IPS-11a (cell line): ENCODE data around the gene YIPF2.
"Not testable (repeated sequence)": the region's sequence is repeated elsewhere in the genome, so short reads cannot be mapped to it uniquely, and the experiment has no call there.

Source experiments
- H3K4me3 ChIP-seq: one replicate; pipeline ENCODE4 v1.5.1; 2013; ENCODE audit warnings: low read depth, low read length, control low read depth

The YIPF2 gene

GRCh38 chr19:10941649-10942048, 13.2 kb upstream of the YIPF2 start:
- not testable (repeated sequence) for H3K4me3 ChIP-seq

DNA sequence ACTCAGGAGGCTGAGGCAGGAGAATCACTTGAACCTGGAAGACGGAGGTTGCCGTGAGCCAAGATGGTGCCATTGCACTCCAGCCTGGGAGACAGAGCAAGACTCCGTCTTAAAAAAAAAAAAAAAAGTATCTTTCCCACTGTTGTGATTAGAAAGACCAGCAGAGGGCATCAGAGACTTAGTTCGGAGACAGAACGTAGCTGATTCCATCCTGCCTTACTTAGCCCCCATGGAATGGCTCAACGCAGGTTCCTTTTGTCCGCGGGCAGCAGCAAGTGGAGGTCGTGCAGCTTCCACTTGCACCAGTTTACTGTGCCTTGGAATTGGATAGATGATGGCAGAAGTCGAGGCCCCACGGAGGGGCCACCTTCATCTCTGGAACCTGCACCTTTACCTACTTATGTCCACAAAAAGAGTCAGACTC, 8.2 kb upstream of the YIPF2 start:
- H3K4me3 ChIP-seq, result no peak overlapping the region

- H3K4me3 ChIP-seq, result no peak overlapping the region
Observed at GRCh38 chr19:10935371-10936059, 7.1 kb upstream of the YIPF2 start.

- peak overlapping the region; percentile 92 for H3K4me3 ChIP-seq
Observed at GRCh38 chr19:10929402-10929794, 959 bp upstream of the YIPF2 start.

GRCh38 chr19:10927730-10928562, 493 bp downstream of the YIPF2 start:
- peak overlapping the region; percentile 92 for H3K4me3 ChIP-seq

DNA sequence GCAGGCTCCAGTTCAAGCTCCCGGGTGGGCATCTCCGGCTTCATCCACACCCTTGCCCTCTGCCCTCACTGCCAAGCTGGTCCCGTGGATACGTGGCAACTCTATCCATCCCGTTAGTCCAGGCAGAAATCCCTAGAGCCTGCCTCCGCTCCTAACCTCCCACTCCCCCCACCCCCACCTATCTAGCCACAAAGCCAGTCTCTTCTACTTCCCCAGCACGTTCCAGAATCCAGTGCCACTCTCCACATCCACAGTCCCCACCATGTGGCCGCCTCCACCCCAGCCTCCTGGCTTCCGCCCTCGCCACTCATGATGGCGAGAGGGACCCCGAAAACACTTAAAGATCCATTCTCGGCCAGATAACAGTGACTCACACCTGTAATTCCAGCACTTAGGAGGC, 3.8 kb downstream of the YIPF2 start:
- H3K4me3 ChIP-seq, result no peak overlapping the region

- H3K4me3 ChIP-seq, result no peak overlapping the region
Observed at GRCh38 chr19:10923260-10924112, 5.0 kb downstream of the YIPF2 start.

GRCh38 chr19:10922638-10923014, 5.8 kb downstream of the YIPF2 start:
- H3K4me3 ChIP-seq, result no peak overlapping the region

DNA sequence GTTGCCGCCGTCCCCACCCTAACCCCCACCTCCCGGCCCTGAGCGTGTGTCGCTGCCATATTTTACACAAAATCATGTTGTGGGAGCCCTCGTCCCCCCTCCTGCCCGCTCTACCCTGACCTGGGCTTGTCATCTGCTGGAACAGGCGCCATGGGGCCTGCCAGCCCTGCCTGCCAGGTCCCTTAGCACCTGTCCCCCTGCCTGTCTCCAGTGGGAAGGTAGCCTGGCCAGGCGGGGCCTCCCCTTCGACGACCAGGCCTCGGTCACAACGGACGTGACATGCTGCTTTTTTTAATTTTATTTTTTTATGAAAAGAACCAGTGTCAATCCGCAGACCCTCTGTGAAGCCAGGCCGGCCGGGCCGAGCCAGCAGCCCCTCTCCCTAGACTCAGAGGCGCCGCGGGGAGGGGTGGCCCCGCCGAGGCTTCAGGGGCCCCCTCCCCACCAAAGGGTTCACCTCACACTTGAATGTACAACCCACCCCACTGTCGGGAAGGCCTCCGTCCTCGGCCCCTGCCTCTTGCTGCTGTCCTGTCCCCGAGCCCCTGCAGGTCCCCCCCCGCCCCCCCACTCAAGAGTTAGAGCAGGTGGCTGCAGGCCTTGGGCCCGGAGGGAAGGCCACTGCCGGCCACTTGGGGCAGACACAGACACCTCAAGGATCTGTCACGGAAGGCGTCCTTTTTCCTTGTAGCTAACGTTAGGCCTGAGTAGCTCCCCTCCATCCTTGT, 6.4 kb downstream of the YIPF2 start:
- no peak overlapping the region for H3K4me3 ChIP-seq

GRCh38 chr19:10921199-10921909, 7.1 kb downstream of the YIPF2 start:
- no peak overlapping the region for H3K4me3 ChIP-seq

DNA sequence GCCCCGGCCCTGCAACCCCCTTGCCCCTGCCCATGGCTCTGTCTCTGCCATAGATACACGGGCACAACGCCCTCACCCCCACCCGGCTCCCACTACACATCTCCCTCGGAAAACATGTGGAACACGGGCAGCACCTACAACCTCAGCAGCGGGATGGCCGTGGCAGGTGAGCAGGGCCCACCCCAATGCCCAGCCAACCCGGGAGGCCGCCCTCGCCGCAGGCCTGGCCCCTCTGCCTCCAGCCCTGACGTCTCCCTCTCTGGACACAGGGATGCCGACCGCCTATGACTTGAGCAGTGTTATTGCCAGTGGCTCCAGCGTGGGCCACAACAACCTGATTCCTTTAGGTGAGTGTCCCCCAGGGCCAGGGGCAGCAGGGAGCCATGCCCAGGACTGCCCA, 7.7 kb downstream of the YIPF2 start:
- H3K4me3 ChIP-seq, result no peak overlapping the region

GRCh38 chr19:10920288-10920655, 8.2 kb downstream of the YIPF2 start:
- H3K4me3 ChIP-seq, result no peak overlapping the region

DNA sequence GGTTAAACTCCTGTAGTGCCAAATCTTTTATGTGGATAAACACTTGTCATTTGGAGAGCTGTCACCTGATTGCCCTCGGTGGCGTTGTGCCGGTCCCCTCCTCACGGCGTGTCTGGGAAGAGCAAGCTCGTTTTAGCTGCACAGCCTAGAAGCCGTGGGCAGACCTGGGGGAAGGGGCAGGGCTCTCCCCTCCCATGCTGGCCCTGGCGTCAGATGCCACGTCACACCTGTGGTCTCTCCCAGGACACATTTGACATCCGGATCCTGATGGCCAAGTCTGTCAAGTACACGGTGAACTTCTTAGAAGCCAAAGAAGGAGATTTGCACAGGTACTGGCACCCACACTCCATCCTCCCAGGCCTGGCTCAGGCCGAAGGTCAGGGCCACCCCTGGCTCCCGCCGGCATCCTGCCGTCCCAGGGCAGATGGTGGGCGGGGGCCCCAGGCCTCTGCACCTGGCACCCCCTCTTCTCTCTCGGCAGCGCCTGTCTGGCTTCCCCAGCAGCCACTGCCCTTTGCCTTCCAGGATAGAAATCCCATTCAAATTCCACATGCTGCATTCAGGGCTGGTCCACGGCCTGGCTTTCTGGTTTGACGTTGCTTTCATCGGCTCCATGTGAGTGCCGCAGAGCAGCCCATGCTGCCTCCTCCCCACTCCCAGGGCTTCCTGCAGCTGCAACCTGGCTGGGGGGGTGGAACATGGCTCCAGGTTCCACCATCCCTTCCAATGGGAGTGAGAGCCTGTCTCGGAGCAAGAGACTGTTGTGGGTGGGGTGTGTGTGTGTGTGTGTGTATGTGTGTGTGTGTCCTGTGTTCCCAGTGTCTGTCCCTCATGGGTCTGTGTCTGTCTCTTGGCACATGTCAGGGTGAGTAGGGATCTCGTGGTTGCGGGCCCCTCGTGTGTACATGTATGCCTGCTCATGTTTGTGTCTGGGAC, 8.8 kb downstream of the YIPF2 start:
- H3K4me3 ChIP-seq, result no peak overlapping the region

DNA sequence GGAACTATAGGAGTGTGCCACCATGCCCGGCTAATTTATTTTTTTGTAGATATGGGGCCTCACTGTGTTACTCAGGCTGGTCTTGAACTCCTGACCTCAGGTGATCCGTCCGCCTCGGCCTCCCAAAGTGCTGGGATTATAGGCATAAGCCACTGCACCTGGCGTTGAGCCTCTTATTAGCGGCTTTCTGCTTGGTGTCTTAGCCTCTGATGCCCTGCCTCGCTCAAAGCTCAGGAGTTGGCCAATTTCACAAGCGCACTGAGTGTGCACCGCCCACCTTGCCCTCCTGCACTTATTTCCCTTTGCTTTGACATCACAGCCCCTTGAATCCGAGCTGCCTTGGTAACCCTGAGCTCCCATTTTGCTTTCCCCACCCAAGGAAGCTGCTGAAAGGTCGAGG, 10.1 kb downstream of the YIPF2 start:
- no peak overlapping the region for H3K4me3 ChIP-seq

DNA sequence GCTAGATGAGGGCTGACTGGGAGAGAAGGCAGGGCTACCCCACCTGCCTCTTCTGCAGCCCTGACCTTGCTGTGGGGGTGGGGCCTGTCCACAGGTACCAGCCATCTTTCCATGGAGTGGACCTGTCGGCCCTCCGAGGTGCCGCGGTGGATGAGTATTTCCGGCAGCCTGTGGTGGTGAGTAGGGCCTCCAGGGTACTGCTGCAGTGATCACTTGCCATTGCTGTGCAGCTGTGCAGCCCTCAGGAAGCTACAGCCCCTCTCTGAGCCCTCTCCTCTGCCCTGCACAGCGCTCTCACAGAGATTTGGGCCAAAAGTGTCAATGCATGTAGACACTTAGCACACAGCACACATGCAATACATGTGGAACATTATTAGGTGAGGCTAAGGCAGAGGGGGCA, 11.8 kb downstream of the YIPF2 start:
- no peak overlapping the region for H3K4me3 ChIP-seq

DNA sequence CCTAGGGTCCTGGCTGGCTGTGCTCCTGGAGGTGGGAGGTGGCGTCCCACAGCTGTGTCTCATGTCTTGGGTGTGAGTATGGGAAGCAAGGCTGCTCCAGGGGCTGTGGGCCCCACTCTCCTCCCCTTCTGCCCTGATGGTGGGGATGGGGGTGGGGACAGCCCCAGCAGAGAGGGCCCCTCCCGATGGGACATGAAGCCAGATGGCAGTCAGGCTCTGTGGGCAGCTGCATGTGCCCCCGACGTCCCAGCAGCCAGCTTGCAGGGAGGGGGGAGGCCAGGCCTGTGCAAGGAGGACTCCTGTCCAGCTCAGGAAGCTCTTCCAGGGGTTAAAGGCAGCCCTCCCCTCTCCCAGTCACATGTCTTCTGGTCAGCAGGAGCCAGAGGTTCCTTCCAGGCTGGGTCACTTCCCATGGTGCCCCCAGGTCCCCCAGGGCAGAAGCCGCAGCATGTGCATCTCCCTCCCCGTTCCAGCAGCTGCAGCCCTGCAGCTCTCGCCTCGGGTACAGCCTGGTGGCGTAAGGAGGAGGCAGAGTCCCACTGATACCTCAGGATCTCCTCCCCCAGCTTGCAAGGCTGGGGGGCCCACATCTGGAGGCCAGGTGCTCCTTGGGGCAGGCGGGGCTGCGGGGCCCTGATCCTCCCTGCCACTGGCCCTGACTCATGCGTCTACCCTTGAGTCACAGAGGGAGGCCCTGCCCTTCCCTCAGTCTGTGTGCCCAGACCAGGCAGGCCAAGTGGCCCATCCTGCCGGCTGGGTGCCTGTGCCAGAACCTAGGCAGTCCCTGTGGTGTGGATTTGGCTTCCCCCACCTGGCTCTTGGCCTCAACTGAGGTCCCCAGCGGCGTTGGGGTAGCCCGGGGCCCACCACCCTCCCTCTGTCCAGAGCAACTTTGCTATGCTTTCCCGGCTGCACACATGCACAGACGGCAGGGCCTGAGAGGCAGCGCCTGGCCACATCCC, 13.0 kb downstream of the YIPF2 start:
- no peak overlapping the region for H3K4me3 ChIP-seq

- no peak overlapping the region for H3K4me3 ChIP-seq
Observed at GRCh38 chr19:10913716-10914340, 14.6 kb downstream of the YIPF2 start.

GRCh38 chr19:10912619-10913018, 15.8 kb downstream of the YIPF2 start:
- H3K4me3 ChIP-seq, result no peak overlapping the region
